ENCODE results near the gene ANKRD22.
"Not testable (repeated sequence)": the region's sequence is repeated elsewhere in the genome, so short reads cannot be mapped to it uniquely, and the experiment has no call there.

Gene ANKRD22

GRCh38 chr10:88883448-88883809 lies 31.8 kb upstream of the ANKRD22 start:
- DNase-seq, result no peak
- TF ChIP-seq POLR2A (IDR thresholded peaks at IDR 0.05; ENCODE audit: low read length) (no peak), GATA1 (IDR thresholded peaks at IDR 0.05; ENCODE audit: low read depth, low read length) (no peak)

GRCh38 chr10:88882646-88883447 lies 31.2 kb upstream of the ANKRD22 start:
- not testable (repeated sequence) for DNase-seq

- no peak for TF ChIP-seq POLR2A (IDR thresholded peaks at IDR 0.05; ENCODE audit: low read length)
- no peak for TF ChIP-seq GATA1 (IDR thresholded peaks at IDR 0.05; ENCODE audit: low read depth, low read length)
- no peak for DNase-seq
These were observed 30.4 kb upstream of the ANKRD22 start for GRCh38 chr10:88881922-88882645.

- DNase-seq, result no peak
- TF ChIP-seq GATA1 (IDR thresholded peaks at IDR 0.05; ENCODE audit: low read depth, low read length) (no peak), POLR2A (IDR thresholded peaks at IDR 0.05; ENCODE audit: low read length) (no peak)
These were observed 29.7 kb upstream of the ANKRD22 start for GRCh38 chr10:88881320-88881719.

- DNase-seq, result peak; percentile 62 to 73
- TF ChIP-seq GATA1 (IDR thresholded peaks at IDR 0.05; ENCODE audit: low read depth, low read length), result no peak
- TF ChIP-seq POLR2A (IDR thresholded peaks at IDR 0.05; ENCODE audit: low read length), result peak; percentile 47
These were observed 28.8 kb upstream of the ANKRD22 start for GRCh38 chr10:88880282-88881076.

- DNase-seq, result no peak
- TF ChIP-seq POLR2A (IDR thresholded peaks at IDR 0.05; ENCODE audit: low read length) (no peak), GATA1 (IDR thresholded peaks at IDR 0.05; ENCODE audit: low read depth, low read length) (no peak)
These were observed 28.1 kb upstream of the ANKRD22 start, which contains the start of gene STAMBPL1 for GRCh38 chr10:88879534-88880281. TSS of gene STAMBPL1 (plus strand) at chr10:88880245. CDS start at chr10:88901709, 21,464 bp downstream.

GRCh38 chr10:88877298-88877697 lies 25.7 kb upstream of the ANKRD22 start:
- DNase-seq, result no peak

GRCh38 chr10:88875081-88875480 lies 23.4 kb upstream of the ANKRD22 start:
- TF ChIP-seq POLR2A (IDR thresholded peaks at IDR 0.05; ENCODE audit: low read length) (no peak), GATA1 (IDR thresholded peaks at IDR 0.05; ENCODE audit: low read depth, low read length) (no peak)
- DNase-seq, result no peak

More at GRCh38 chr10:88877298-88877697, 25.7 kb upstream of the ANKRD22 start:
- TF ChIP-seq GATA1 (IDR thresholded peaks at IDR 0.05; ENCODE audit: low read depth, low read length) (no peak), POLR2A (IDR thresholded peaks at IDR 0.05; ENCODE audit: low read length) (no peak)

GRCh38 chr10:88874281-88874680 lies 22.6 kb upstream of the ANKRD22 start:
- no peak for TF ChIP-seq GATA1 (IDR thresholded peaks at IDR 0.05; ENCODE audit: low read depth, low read length)
- no peak for TF ChIP-seq POLR2A (IDR thresholded peaks at IDR 0.05; ENCODE audit: low read length)
- DNase-seq, result no peak

- DNase-seq, result no peak
- no peak for TF ChIP-seq GATA1 (IDR thresholded peaks at IDR 0.05; ENCODE audit: low read depth, low read length)
- TF ChIP-seq POLR2A (IDR thresholded peaks at IDR 0.05; ENCODE audit: low read length), result no peak
These were observed 22.1 kb upstream of the ANKRD22 start for GRCh38 chr10:88873757-88874156.

- DNase-seq, result no peak
- no peak for TF ChIP-seq GATA1 (IDR thresholded peaks at IDR 0.05; ENCODE audit: low read depth, low read length)
- TF ChIP-seq POLR2A (IDR thresholded peaks at IDR 0.05; ENCODE audit: low read length), result no peak
These were observed 18.4 kb upstream of the ANKRD22 start for GRCh38 chr10:88870089-88870488.

- TF ChIP-seq GATA1 (IDR thresholded peaks at IDR 0.05; ENCODE audit: low read depth, low read length), result no peak
- no peak for TF ChIP-seq POLR2A (IDR thresholded peaks at IDR 0.05; ENCODE audit: low read length)
- no peak for DNase-seq
These were observed 14.8 kb upstream of the ANKRD22 start for GRCh38 chr10:88866454-88866853.

GRCh38 chr10:88865281-88865876 lies 13.7 kb upstream of the ANKRD22 start:
- DNase-seq, result peak in 1 of 2 experiments; percentile 1
- TF ChIP-seq POLR2A (IDR thresholded peaks at IDR 0.05; ENCODE audit: low read length) (no peak), GATA1 (IDR thresholded peaks at IDR 0.05; ENCODE audit: low read depth, low read length) (no peak)

All from erythroblast (primary cell).